ENCODE measurements around the gene DNAJC5G. TPM values are rescaled to one million over a fixed set of nuclear protein-coding genes. Genes with fewer than 3 reads are reported as not detected.

DNAJC5G gene
- total and polyA plus RNA-seq, 2 donors (not counting 3 experiments of a cell fraction or from before 2014, with no cell fraction given), result 0.77 to 1.4 TPM

DNA sequence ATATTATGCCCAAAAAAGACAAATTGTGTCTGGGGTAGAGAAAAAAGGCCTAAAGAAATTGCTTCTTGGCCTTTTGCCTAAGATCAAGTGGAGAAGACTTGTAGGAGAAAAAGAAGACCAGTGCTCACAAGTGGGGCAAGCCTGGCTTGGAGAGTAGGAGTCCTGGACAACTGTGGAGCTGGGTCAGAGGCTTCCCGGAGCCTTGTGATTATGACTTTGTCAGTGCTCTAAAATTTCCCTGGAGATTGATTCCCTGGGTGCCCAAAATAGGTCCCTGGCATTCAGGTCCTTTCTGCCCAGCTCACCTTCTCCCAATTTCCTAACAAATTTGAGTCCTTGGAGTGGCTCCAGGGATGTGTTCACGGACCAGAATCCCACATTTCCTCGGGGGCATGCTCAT lies 6.2 kb downstream of the DNAJC5G start:
- Histone ChIP-seq H4K20me1 (replicated peaks; ENCODE audit: control insufficient read depth, extremely low read depth, insufficient read depth, low read length) (no peaks in the 10 kb centered on the region), H3K27me3 (ENCODE audit: control insufficient read depth in 2 of 2, insufficient read depth in 2 of 2, low read length in 2 of 2) (no peaks in the 10 kb centered on the region), H2AFZ (ENCODE audit: low read depth, low read length) (no peak overlapping the region), H3K27ac (ENCODE audit: insufficient read depth, low read depth, low read length) (no peak overlapping the region), H3K79me2 (ENCODE audit: control insufficient read depth, insufficient read depth, low read length) (no peaks in the 10 kb centered on the region), H3K9me1 (replicated peaks; ENCODE audit: control insufficient read depth, extremely low read depth, insufficient read depth, low read length) (no peaks in the 10 kb centered on the region), H3K4me1 (ENCODE audit: control insufficient read depth, extremely low read depth, insufficient read depth, low read length) (peaks cover 6% of the 10 kb centered on the region), H3K36me3 (ENCODE audit: control insufficient read depth in 2 of 2, extremely low read depth in 1 of 2, insufficient read depth in 2 of 2, low read length in 2 of 2) (no peaks in the 10 kb centered on the region), H3K4me2 (ENCODE audit: insufficient read depth, low read length) (no peak overlapping the region), H3K9ac (replicated peaks; ENCODE audit: extremely low read depth, insufficient read depth, low read length) (no peak overlapping the region), H3K9me3 (replicated peaks; ENCODE audit: control insufficient read depth, insufficient read depth, low read length) (no peaks in the 10 kb centered on the region), H3K4me3 (replicated peaks in 1 of 3; ENCODE audit: insufficient read depth in 1 of 3, low read depth in 1 of 3, low read length in 3 of 3) (no peak overlapping the region)
- DNase-seq (ENCODE audit: low read depth, low spot score), result no peak
- ChIA-PET POLR2A (no interaction called here), CTCF (interaction anchor here (1.4 to 9.1 kb wide), 8 partner anchors 10 to 182 kb away, joined by 4 to 143 read pairs (median 74); partner anchors contain the start of genes PREB and SLC30A3)
- BruUV-seq (replicated peaks), result no TSS peak
- FAIRE-seq, result no peak
- dilution Hi-C loops (cut with MboI; ENCODE audit: extremely low pct_ligation_motif_present, low sequenced_read_pairs) (no loop called here), intact Hi-C loops (cut with micrococcal nuclease) (loop anchor here (10.0 kb wide), 1 partner anchor 317 kb away; no protein-coding TSS in a partner anchor)
- TF ChIP-seq EZH2 (IDR thresholded peaks at IDR 0.05; ENCODE audit: borderline replicate concordance, low read depth, low read length, severe bottlenecking), result no peak
- no peak for TF ChIP-seq MAX (IDR thresholded peaks at IDR 0.05; ENCODE audit: insufficient read depth, insufficient read length)
- TF ChIP-seq FOS (IDR thresholded peaks at IDR 0.05; ENCODE audit: borderline replicate concordance, insufficient read depth, low read length), result no peak
- TF ChIP-seq POLR2AphosphoS5 (IDR thresholded peaks at IDR 0.05; ENCODE audit: insufficient read depth, low read depth, low read length), result no peak
- TF ChIP-seq, protein P1, sequence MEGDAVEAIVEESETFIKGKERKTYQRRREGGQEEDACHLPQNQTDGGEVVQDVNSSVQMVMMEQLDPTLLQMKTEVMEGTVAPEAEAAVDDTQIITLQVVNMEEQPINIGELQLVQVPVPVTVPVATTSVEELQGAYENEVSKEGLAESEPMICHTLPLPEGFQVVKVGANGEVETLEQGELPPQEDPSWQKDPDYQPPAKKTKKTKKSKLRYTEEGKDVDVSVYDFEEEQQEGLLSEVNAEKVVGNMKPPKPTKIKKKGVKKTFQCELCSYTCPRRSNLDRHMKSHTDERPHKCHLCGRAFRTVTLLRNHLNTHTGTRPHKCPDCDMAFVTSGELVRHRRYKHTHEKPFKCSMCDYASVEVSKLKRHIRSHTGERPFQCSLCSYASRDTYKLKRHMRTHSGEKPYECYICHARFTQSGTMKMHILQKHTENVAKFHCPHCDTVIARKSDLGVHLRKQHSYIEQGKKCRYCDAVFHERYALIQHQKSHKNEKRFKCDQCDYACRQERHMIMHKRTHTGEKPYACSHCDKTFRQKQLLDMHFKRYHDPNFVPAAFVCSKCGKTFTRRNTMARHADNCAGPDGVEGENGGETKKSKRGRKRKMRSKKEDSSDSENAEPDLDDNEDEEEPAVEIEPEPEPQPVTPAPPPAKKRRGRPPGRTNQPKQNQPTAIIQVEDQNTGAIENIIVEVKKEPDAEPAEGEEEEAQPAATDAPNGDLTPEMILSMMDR (IDR thresholded peaks at IDR 0.05; ENCODE audit: extremely low read depth in 1 of 2, insufficient read depth in 1 of 2, low read depth in 1 of 2, low read length in 2 of 2), result no peak

All from endothelial cell of umbilical vein (primary cell).